ENCODE measurements around the gene EI24. TPM values are rescaled to one million over a fixed set of nuclear protein-coding genes. Genes with fewer than 3 reads are reported as not detected.

EI24 gene
- total and polyA plus RNA-seq, 9 of the 15 experiments (the other 6 are each of a cell fraction or from before 2014, with no cell fraction given), result 50.4 to 260 (median 168) TPM

- TF ChIP-seq TRIM24 (IDR thresholded peaks at IDR 0.05), result peak in 1 of 2 experiments; percentile 38; a peak in 2 of 4 replicates
- TF ChIP-seq ZNF41 (CRISPR knock-in tag; conservative IDR thresholded peaks at IDR 0.05), result peak; percentile 70; the same call in 1 of the 2 replicates
- peak; percentile 51 for TF ChIP-seq PKNOX1 (IDR thresholded peaks at IDR 0.05)
- TF ChIP-seq CHAMP1 (IDR thresholded peaks at IDR 0.05), result 0 out of 2 replicates have a peak, but pooled peaks have one; percentile 33
- TF ChIP-seq FOXA3 (CRISPR knock-in tag; conservative IDR thresholded peaks at IDR 0.05 in 1 of 2, IDR thresholded peaks at IDR 0.05 in 1 of 2), result peak in 1 of 2 experiments; percentile 46; a peak in 2 of 4 replicates
- TF ChIP-seq MYNN (IDR thresholded peaks at IDR 0.05), result no peak
- no peak for TF ChIP-seq MYNN (CRISPR knock-in tag; IDR thresholded peaks at IDR 0.05)
- TF ChIP-seq USF1 (CRISPR knock-in tag; IDR thresholded peaks at IDR 0.05), result peak; percentile 78
- TF ChIP-seq PHB (CRISPR knock-in tag; IDR thresholded peaks at IDR 0.05), result no peak
- no peak for TF ChIP-seq TFAM (CRISPR knock-in tag; conservative IDR thresholded peaks at IDR 0.05)
- peak; percentile 78 for TF ChIP-seq TCF3 (CRISPR knock-in tag; IDR thresholded peaks at IDR 0.05)
- TF ChIP-seq KDM5B (IDR thresholded peaks at IDR 0.05; ENCODE audit: insufficient replicate concordance, low read depth, low read length), result peak; percentile 31
- 0 out of 4 replicates have a peak, but pooled peaks of 1 of the 2 experiments have one; percentile 32 for TF ChIP-seq FOXK2 (conservative IDR thresholded peaks at IDR 0.05 in 1 of 2, IDR thresholded peaks at IDR 0.05 in 1 of 2; ENCODE audit: low read depth in 2 of 2)
- TF ChIP-seq SMAD3 (CRISPR knock-in tag; conservative IDR thresholded peaks at IDR 0.05), result peak; percentile 87; the same call in 1 of the 2 replicates
- no peak; the same call in 1 of the 2 replicates for TF ChIP-seq TOE1 (IDR thresholded peaks at IDR 0.05; ENCODE audit: borderline replicate concordance)
- no peak for TF ChIP-seq TOE1 (CRISPR knock-in tag; IDR thresholded peaks at IDR 0.05; ENCODE audit: borderline replicate concordance, low read depth)
- no peak for TF ChIP-seq RNF219 (CRISPR knock-in tag; IDR thresholded peaks at IDR 0.05)
- no peak for TF ChIP-seq STAT5B (CRISPR knock-in tag; IDR thresholded peaks at IDR 0.05)
- peak; percentile 65 for TF ChIP-seq VEZF1 (CRISPR knock-in tag; IDR thresholded peaks at IDR 0.05)
- TF ChIP-seq EGR1 (conservative IDR thresholded peaks at IDR 0.05), result no peak
- 0 out of 2 replicates have a peak, but pooled peaks have one; percentile 23 for TF ChIP-seq NCOA1 (IDR thresholded peaks at IDR 0.05; ENCODE audit: low read depth)
Measured at GRCh38 chr11:125551835-125552342, 17.4 kb upstream of the EI24 start (continued).
